ENCODE measurements around the gene GABBR2. TPM values are rescaled to one million over a fixed set of nuclear protein-coding genes. Genes with fewer than 3 reads are reported as not detected.

GABBR2 gene
- total RNA-seq, 1 donor: 0.27 TPM

DNA sequence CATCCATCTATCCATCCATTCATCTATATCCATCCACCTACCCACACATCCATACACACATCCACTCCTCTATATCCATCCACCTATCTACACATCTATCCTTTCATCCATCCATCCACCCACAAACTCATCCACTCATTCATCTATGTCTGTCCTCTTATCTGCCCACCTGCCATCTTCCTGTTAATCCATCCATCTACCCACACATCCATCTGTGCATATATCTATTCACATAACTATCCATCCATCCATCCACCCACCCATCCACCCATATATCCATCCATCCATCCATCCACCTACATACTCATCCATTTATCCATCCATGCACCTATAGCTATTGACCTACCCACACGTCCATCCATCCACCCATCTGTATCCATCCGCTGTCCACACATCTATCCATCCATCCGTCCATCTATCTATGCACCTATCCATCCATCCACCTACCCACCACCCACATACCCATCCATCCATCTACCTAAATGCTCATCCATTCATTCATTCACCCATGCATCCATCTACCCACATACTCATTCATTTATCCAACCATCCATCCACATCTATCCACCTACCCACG lies 271.2 kb downstream of the GABBR2 start:
- TF ChIP-seq, protein P1, sequence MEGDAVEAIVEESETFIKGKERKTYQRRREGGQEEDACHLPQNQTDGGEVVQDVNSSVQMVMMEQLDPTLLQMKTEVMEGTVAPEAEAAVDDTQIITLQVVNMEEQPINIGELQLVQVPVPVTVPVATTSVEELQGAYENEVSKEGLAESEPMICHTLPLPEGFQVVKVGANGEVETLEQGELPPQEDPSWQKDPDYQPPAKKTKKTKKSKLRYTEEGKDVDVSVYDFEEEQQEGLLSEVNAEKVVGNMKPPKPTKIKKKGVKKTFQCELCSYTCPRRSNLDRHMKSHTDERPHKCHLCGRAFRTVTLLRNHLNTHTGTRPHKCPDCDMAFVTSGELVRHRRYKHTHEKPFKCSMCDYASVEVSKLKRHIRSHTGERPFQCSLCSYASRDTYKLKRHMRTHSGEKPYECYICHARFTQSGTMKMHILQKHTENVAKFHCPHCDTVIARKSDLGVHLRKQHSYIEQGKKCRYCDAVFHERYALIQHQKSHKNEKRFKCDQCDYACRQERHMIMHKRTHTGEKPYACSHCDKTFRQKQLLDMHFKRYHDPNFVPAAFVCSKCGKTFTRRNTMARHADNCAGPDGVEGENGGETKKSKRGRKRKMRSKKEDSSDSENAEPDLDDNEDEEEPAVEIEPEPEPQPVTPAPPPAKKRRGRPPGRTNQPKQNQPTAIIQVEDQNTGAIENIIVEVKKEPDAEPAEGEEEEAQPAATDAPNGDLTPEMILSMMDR (IDR thresholded peaks at IDR 0.05; ENCODE audit: insufficient read depth, low read length): no peak
- DNase-seq (ENCODE audit: low read depth): no peak
- H3K4me3 ChIP-seq (ENCODE audit: low read depth, low read length): no peak overlapping the region

DNA sequence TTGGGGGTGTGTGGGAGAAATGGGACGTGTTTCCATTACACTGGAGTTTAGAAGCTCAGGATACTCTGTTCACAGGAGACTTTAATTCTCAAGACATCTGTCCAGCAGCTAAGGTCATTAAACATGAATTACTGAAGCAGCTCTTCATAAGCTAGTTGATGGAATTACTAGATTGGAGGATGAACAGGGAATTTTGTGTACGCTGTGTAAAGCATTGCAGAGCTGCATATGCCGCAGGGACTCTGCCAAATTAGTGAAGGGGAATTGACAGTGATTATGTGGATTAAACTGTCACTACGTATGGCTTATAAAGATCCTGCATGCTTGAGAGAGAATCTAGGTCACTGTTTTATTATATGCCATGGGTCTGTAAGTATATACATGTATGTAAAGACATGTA lies 275.8 kb downstream of the GABBR2 start:
- no peak overlapping the region for H3K4me3 ChIP-seq (ENCODE audit: low read depth, low read length)
- TF ChIP-seq, protein P1 (IDR thresholded peaks at IDR 0.05; ENCODE audit: insufficient read depth, low read length): no peak
- DNase-seq (ENCODE audit: low read depth): no peak

DNA sequence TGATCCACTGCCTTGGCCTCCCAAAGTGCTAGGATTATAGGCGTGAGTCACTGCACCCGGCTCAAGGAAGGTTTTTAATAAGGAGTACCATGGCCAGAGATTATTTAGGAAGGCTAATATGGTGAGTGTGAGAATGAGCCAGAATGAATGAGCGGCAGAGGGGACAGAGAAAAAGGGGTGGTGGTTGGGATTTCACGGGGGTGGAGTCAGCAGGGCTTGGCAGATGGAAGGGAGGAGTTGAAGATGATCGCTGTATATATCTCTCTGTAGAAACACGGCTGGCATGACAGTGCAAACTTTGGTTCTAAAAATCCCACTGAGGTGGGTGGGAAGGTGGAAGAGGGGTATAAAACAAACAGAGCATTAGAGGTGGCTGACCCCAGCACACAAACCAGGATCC lies 276.6 kb downstream of the GABBR2 start:
- H3K4me3 ChIP-seq (ENCODE audit: low read depth, low read length): no peak overlapping the region
- TF ChIP-seq, protein P1 (IDR thresholded peaks at IDR 0.05; ENCODE audit: insufficient read depth, low read length): no peak
- DNase-seq (ENCODE audit: low read depth): no peak

DNA sequence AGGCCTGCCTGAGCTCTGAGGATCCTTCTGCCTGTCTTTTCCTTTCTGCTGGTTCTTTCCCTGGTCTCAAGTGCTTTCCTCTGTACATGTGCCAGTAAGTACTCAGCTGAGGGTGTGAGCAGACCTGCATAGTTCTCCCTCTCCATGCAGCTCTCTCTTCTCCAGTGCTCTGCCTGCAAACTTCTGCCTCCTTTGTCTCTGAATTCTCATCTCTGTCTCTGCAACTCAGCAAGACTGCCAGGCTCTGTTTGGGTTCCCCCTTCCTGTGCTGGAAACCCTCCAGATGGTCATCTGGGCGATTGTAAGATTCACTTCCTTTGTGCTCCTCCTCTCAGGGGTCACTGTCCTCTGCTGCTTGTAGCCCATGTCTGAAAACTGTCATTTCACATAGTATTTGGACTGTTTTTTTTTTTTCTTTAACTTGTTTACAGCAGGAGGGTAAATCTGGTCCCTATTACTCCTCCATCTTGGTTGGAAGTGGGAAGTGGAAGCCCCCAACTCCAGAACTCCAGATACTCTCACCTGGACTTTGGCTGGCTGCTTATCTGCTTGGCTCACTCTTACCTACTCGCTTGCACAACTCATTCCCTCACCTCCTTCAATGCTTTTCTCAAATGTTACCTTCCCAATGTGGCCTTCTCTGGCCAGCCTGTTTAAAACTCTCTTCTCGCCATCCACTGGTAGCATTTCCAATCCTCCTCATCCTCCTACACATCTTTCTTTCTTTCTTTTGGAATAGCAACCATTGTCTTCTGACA lies 278.0 kb downstream of the GABBR2 start:
- peak; percentile 31 for DNase-seq (ENCODE audit: low read depth)
- TF ChIP-seq, protein P1 (IDR thresholded peaks at IDR 0.05; ENCODE audit: insufficient read depth, low read length): no peak
- no peak overlapping the region for H3K4me3 ChIP-seq (ENCODE audit: low read depth, low read length)

DNA sequence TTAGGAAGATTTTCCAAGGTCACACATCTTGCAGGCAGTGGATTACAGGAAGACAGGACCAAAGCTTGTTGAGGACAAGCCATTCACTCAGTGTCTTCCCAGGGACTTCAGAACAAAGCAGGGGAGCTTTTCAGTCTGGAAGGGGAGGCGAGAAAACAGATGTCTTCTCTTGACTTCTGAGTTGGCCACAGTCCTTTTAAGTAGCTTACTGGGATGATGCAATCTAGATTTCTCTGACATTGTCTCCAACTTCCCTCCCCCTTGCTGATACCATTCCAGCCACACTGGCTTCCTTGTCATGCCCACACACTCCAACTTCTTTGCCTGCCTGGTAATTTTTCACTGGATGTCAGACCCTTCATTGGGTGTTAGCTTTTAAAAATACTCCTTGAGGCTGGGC lies 279.1 kb downstream of the GABBR2 start:
- TF ChIP-seq, protein P1 (IDR thresholded peaks at IDR 0.05; ENCODE audit: insufficient read depth, low read length): no peak
- no peak overlapping the region for H3K4me3 ChIP-seq (ENCODE audit: low read depth, low read length)
- DNase-seq (ENCODE audit: low read depth): peak; percentile 81

DNA sequence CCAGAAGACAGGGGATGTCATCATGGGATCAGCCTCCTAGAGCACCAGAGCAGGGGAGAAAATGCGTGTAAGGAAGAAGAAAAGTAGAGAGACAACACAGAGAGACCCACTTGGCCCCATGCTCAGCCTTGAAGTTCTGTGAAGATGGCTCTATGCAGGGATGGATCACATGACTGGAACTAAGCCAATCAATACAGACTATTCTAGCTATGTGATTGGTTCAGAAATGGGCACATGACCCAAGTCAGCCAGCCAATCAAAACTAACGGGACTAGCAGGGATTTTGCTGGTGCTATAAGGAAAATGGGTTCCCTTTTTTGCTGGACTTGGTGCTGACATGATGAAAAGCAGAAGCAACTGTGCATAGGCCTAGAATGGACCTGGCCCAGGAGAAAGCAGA lies 280.3 kb downstream of the GABBR2 start:
- DNase-seq (ENCODE audit: low read depth): no peak
- TF ChIP-seq, protein P1 (IDR thresholded peaks at IDR 0.05; ENCODE audit: insufficient read depth, low read length): no peak
- H3K4me3 ChIP-seq (ENCODE audit: low read depth, low read length): no peak overlapping the region
